GM21515 (cell line): Measurements from ENCODE around the gene PRR30.

Source experiments
- ATAC-seq: cut with Tn5 transposase; IDR thresholded peaks from one replicate; pipeline ENCODE4 v1.9.1; 2021; ENCODE audit not compliant: unreplicated experiment

The PRR30 gene

GRCh38 chr2:27099334-27099955, 39.8 kb downstream of the PRR30 start:
- no peak for ATAC-seq

GRCh38 chr2:27097341-27097740, 41.9 kb downstream of the PRR30 start:
- ATAC-seq: no peak

GRCh38 chr2:27096748-27097297, 42.4 kb downstream of the PRR30 start:
- ATAC-seq: no peak

- ATAC-seq: peak; percentile 44
Measured at GRCh38 chr2:27095745-27096651, 43.2 kb downstream of the PRR30 start.

- ATAC-seq: no peak
Measured at GRCh38 chr2:27095427-27095744, 43.8 kb downstream of the PRR30 start.

GRCh38 chr2:27094353-27094984, 44.7 kb downstream of the PRR30 start:
- ATAC-seq: no peak

GRCh38 chr2:27093430-27094352, 45.5 kb downstream of the PRR30 start:
- ATAC-seq: no peak

GRCh38 chr2:27092696-27093429, 46.3 kb downstream of the PRR30 start:
- ATAC-seq: no peak

GRCh38 chr2:27091746-27092695, 47.2 kb downstream of the PRR30 start:
- no peak for ATAC-seq

- ATAC-seq: no peak
Measured at GRCh38 chr2:27089111-27089954, 49.9 kb downstream of the PRR30 start.

- no peak for ATAC-seq
Measured at GRCh38 chr2:27088634-27089033, 50.6 kb downstream of the PRR30 start.

- no peak for ATAC-seq
Measured at GRCh38 chr2:27087823-27088410, 51.3 kb downstream of the PRR30 start.
